H1 (cell line): ENCODE data around the gene ANGPTL8. TPM values are rescaled to one million over a fixed set of nuclear protein-coding genes. Genes with fewer than 3 reads are reported as not detected.
A peak's percentile ranks its signal among the peaks of the same experiment; 100 is the strongest.

Experiments used
- CTCF ChIA-PET: fragments of 300-600 bp; sonication (Branson Sonifier 250); formaldehyde crosslinking; loops from one replicate; lab custom pipeline; 2021; ENCODE audit not compliant: partially characterized antibody; lab: Charles Lee
- POLR2A ChIA-PET: fragments of 300-600 bp; sonication (Branson Sonifier 250); formaldehyde crosslinking; loops from one replicate; lab custom pipeline; 2021; ENCODE audit warnings: inconsistent platforms; ENCODE audit not compliant: partially characterized antibody; lab: Charles Lee
- DNase-seq, 2 experiments: peaks; one replicate each; pipeline versions ENCODE4 v3.0.0 to v3.0.0-alpha.2; 2010 to 2022; ENCODE audit warnings: low spot score in 2 of 2, low read depth in 1 of 2, mixed read lengths in 1 of 2
- FAIRE-seq: peaks from 2 replicates; lab custom pipeline; 2011; peaks lifted over from hg19 to GRCh38; lab: Jason Lieb, UNC
- H2AFZ ChIP-seq: 2 replicates; pipeline ENCODE4 v1.8.1; 2012; ENCODE audit warnings: low read length, inconsistent platforms
- H2AK5ac ChIP-seq: 2 replicates; pipeline ENCODE4 v1.6.1; 2013; ENCODE audit warnings: low read depth, low read length
- H2BK120ac ChIP-seq: replicated peaks from 2 replicates; pipeline ENCODE3; 2013; ENCODE audit warnings: low read depth, low read length, inconsistent platforms
- H2BK12ac ChIP-seq: 2 replicates; pipeline ENCODE4 v1.6.1; 2013; ENCODE audit warnings: low read depth, low read length
- H2BK15ac ChIP-seq: 2 replicates; pipeline ENCODE4 v1.6.1; 2013; ENCODE audit warnings: low read length
- H2BK20ac ChIP-seq: 2 replicates; pipeline ENCODE4 v1.6.1; 2013; ENCODE audit warnings: low read length
- H2BK5ac ChIP-seq: 2 replicates; pipeline ENCODE4 v1.6.1; 2013; ENCODE audit warnings: low read depth, low read length
- H3K14ac ChIP-seq: 2 replicates; pipeline ENCODE4 v1.6.1; 2013; ENCODE audit warnings: inconsistent platforms; ENCODE audit not compliant: insufficient read length
- H3K18ac ChIP-seq: 2 replicates; pipeline ENCODE4 v1.6.1; 2013; ENCODE audit warnings: low read length; ENCODE audit errors: extremely low read depth
- H3K23ac ChIP-seq: 2 replicates; pipeline ENCODE4 v1.6.1; 2013; ENCODE audit warnings: inconsistent platforms; ENCODE audit not compliant: insufficient read length
- H3K23me2 ChIP-seq: 2 replicates; pipeline ENCODE4 v1.6.1; 2013; ENCODE audit warnings: low read depth, low read length
- H3K27ac ChIP-seq: 2 replicates; pipeline ENCODE4 v1.6.1; 2011; ENCODE audit warnings: low read depth, low read length, inconsistent platforms
- H3K27me3 ChIP-seq, 4 experiments: replicated peaks in 1 of 4; 1 replicate in 1 of 4; 2 replicates in 3 of 4; pipeline versions ENCODE4 v1.6.1 to v1.8.1; 2011 to 2013; ENCODE audit warnings: low read length in 3 of 4, mild to moderate bottlenecking in 3 of 4, inconsistent platforms in 2 of 4, mixed read lengths in 2 of 4, moderate library complexity in 1 of 4; ENCODE audit not compliant: control insufficient read depth in 3 of 4, insufficient read depth in 3 of 4; ENCODE audit errors: extremely low read depth in 1 of 4
- H3K36me3 ChIP-seq, 4 experiments: 2 replicates each; pipeline versions ENCODE4 v1.6.1 to v1.8.1; 2011 to 2013; ENCODE audit warnings: mild to moderate bottlenecking in 4 of 4, low read length in 3 of 4, moderate library complexity in 2 of 4, control low read depth in 1 of 4, inconsistent platforms in 1 of 4; ENCODE audit not compliant: insufficient read depth in 4 of 4, control insufficient read depth in 2 of 4
- H3K4ac ChIP-seq: replicated peaks from 2 replicates; pipeline ENCODE3; 2013; ENCODE audit warnings: low read length, low read depth, mixed read lengths, inconsistent platforms; ENCODE audit not compliant: insufficient read length
- H3K4me1 ChIP-seq, 4 experiments: replicated peaks in 1 of 4; 1 replicate in 1 of 4; 2 replicates in 3 of 4; pipeline versions ENCODE4 v1.6.1 to v1.8.1; 2011 to 2013; ENCODE audit warnings: low read length in 3 of 4, inconsistent platforms in 2 of 4, mixed read lengths in 1 of 4; ENCODE audit not compliant: insufficient read depth in 4 of 4, control insufficient read depth in 3 of 4
- H3K4me2 ChIP-seq, 2 experiments: 2 replicates each; pipeline versions ENCODE4 v1.6.1 to v1.8.1; 2011 to 2013; ENCODE audit warnings: low read depth in 2 of 2, low read length in 2 of 2, control low read depth in 1 of 2, inconsistent platforms in 1 of 2, mild to moderate bottlenecking in 1 of 2; ENCODE audit not compliant: insufficient read depth in 1 of 2
- H3K4me3 ChIP-seq, 4 experiments: fragments of 200-600, 300-600 bp in 1 of 4; sonication (generic), shearing (Covaris generic), sonication (Bioruptor Twin) in 1 of 4; 2 replicates each; pipeline versions ENCODE4 v1.5.1 to v1.8.1; 2011 to 2016; ENCODE audit warnings: low read length in 4 of 4, low read depth in 3 of 4, control low read depth in 2 of 4, inconsistent platforms in 2 of 4, mild to moderate bottlenecking in 2 of 4, mixed read lengths in 1 of 4, moderate library complexity in 1 of 4; ENCODE audit not compliant: insufficient read depth in 2 of 4; ENCODE audit errors: extremely low read depth in 1 of 4
- H3K56ac ChIP-seq: replicated peaks from 2 replicates; pipeline ENCODE3; 2013; ENCODE audit warnings: low read depth, mild to moderate bottlenecking, mixed read lengths, low read length, inconsistent platforms; ENCODE audit not compliant: insufficient read length
- H3K79me1 ChIP-seq: 2 replicates; pipeline ENCODE4 v1.6.1; 2013; ENCODE audit warnings: low read depth, low read length, control low read depth
- H3K79me2 ChIP-seq, 2 experiments: 2 replicates each; pipeline versions ENCODE4 v1.6.1 to v1.8.1; 2012 to 2013; ENCODE audit warnings: low read length in 2 of 2, mild to moderate bottlenecking in 2 of 2, inconsistent platforms in 1 of 2; ENCODE audit not compliant: insufficient read depth in 2 of 2, control insufficient read depth in 1 of 2
- H3K9ac ChIP-seq, 4 experiments: replicated peaks in 1 of 4; 1 replicate in 1 of 4; 2 replicates in 3 of 4; pipeline versions ENCODE4 v1.6.1 to v1.8.1; 2011 to 2013; ENCODE audit warnings: low read depth in 3 of 4, low read length in 3 of 4, control low read depth in 2 of 4, mild to moderate bottlenecking in 2 of 4, moderate library complexity in 2 of 4, inconsistent platforms in 1 of 4; ENCODE audit errors: extremely low read depth in 1 of 4
- H3K9me3 ChIP-seq, 2 experiments: 2 replicates each; pipeline versions ENCODE4 v1.6.1 to v1.8.1; 2012 to 2013; ENCODE audit warnings: mild to moderate bottlenecking in 2 of 2, moderate library complexity in 2 of 2, control low read depth in 1 of 2, inconsistent platforms in 1 of 2, low read depth in 1 of 2, low read length in 1 of 2, mixed read lengths in 1 of 2; ENCODE audit not compliant: insufficient read depth in 2 of 2
- H4K20me1 ChIP-seq, 2 experiments: replicated peaks in 1 of 2; 2 replicates each; pipeline versions ENCODE3 to v1.8.1; 2011 to 2013; ENCODE audit warnings: inconsistent platforms in 2 of 2, low read length in 2 of 2, mild to moderate bottlenecking in 1 of 2; ENCODE audit not compliant: insufficient read depth in 2 of 2, control insufficient read depth in 1 of 2
- H4K5ac ChIP-seq: 2 replicates; pipeline ENCODE4 v1.6.1; 2013; ENCODE audit warnings: low read length, low read depth, mixed read lengths, inconsistent platforms; ENCODE audit not compliant: insufficient read length
- H4K8ac ChIP-seq: 2 replicates; pipeline ENCODE4 v1.8.0; 2013; ENCODE audit warnings: mild to moderate bottlenecking, moderate library complexity, low read length, inconsistent platforms; ENCODE audit not compliant: insufficient read depth; ENCODE audit errors: extremely low read depth
- H4K91ac ChIP-seq: replicated peaks from 2 replicates; pipeline ENCODE3; 2013; ENCODE audit warnings: low read length, mixed read lengths, inconsistent platforms; ENCODE audit not compliant: insufficient read length
- CTCF ChIP-seq, 3 experiments: IDR thresholded peaks; 1 replicate in 2 of 3; 2 replicates in 1 of 3; pipeline versions ENCODE4 v1.5.1 to v1.6.1; 2011; ENCODE audit warnings: low read length in 3 of 3, mild to moderate bottlenecking in 3 of 3, inconsistent platforms in 2 of 3, low read depth in 1 of 3, moderate library complexity in 1 of 3; ENCODE audit not compliant: insufficient read depth in 1 of 3; ENCODE audit errors: control extremely low read depth in 1 of 3
- RAD21 ChIP-seq, 2 experiments: IDR thresholded peaks in 1 of 2; conservative IDR thresholded peaks in 1 of 2; 2 replicates each; pipeline ENCODE4 v1.6.1; 2011; ENCODE audit warnings: low read depth in 2 of 2, low read length in 2 of 2, improper control_type of control experiment in 1 of 2, inconsistent platforms in 1 of 2, mild to moderate bottlenecking in 1 of 2, moderate library complexity in 1 of 2
- SP2 ChIP-seq: IDR thresholded peaks from 2 replicates; pipeline ENCODE4 v1.6.1; 2012; ENCODE audit warnings: mild to moderate bottlenecking, low read length, inconsistent platforms
- SP4 ChIP-seq: IDR thresholded peaks from 2 replicates; pipeline ENCODE4 v1.6.1; 2012; ENCODE audit warnings: low read length, inconsistent platforms
- WGBS, 2 experiments: shearing (Covaris generic) in 1 of 2; methylation state at CpG; one replicate each; pipeline versions ENCODE4 v1.1.6 to v1.1.7; 2013 to 2015; ENCODE audit warnings: low lambda C conversion rate in 2 of 2, mixed read lengths in 2 of 2, inconsistent platforms in 1 of 2, low coverage in 1 of 2, missing lambda C conversion rate in 1 of 2; ENCODE audit not compliant: insufficient replicate concordance in 2 of 2, insufficient coverage in 1 of 2, insufficient read length in 1 of 2; ENCODE audit errors: extremely low coverage in 1 of 2, missing lambda C conversion rate in 1 of 2; 5-methylcytosine and 5-hydroxymethylcytosine counted together
- polyA plus RNA-seq, 7 experiments: library from polyadenylated mRNA; depleted of rRNA in 3 of 7; stranded (reverse) in 5 of 7; unstranded in 2 of 7; fragments of >200 nt in 5 of 7; fragments of 200-250 nt in 2 of 7; gene quantifications; 1 replicate in 5 of 7; 2 replicates in 1 of 7; 4 replicates in 1 of 7; pipeline versions ENCODE4 v1.2.1 to v1.2.3, GENCODE V29; 2011 to 2013; ENCODE audit warnings: missing spikeins in 2 of 7, mixed read lengths in 2 of 7
- total RNA-seq: library from RNA; stranded (reverse); fragmentation: NEBNext Ultra II Directional; extraction: Animal tissue kit (Norgen Biotek cat#: 25700); gene quantifications from 2 replicates; pipeline ENCODE4 v1.2.1, GENCODE V29; 2021

Gene ANGPTL8
- total and polyA plus RNA-seq, 2 of the 8 experiments (the other 6 are each of a cell fraction or from before 2014, with no cell fraction given): not detected

- H3K23ac ChIP-seq: no peak overlapping the region
- no peak overlapping the region for H2BK20ac ChIP-seq
- H3K36me3 ChIP-seq: no peaks in the 10 kb centered on the region
- no peaks in the 10 kb centered on the region for H3K23me2 ChIP-seq
- H2BK15ac ChIP-seq: no peak overlapping the region
- no peak overlapping the region for H3K9ac ChIP-seq
- no peak overlapping the region for H2BK120ac ChIP-seq
- no peak overlapping the region for H3K4me2 ChIP-seq
- no peak overlapping the region for H3K4ac ChIP-seq
- H4K5ac ChIP-seq: no peak overlapping the region
- peaks cover 0 to 4% (median 2%) of the 10 kb centered on the region in 4 experiments; a peak in 4 of 7 replicates for H3K4me1 ChIP-seq
- TF ChIP-seq SP4 (no peak), CTCF (IDR thresholded peaks at IDR 0.05; ENCODE audit: control extremely low read depth in 1 of 3, insufficient read depth in 1 of 3, low read depth in 1 of 3, low read length in 3 of 3) (no peak), SP2 (no peak), RAD21 (IDR thresholded peaks at IDR 0.05 in 1 of 2, conservative IDR thresholded peaks at IDR 0.05 in 1 of 2; ENCODE audit: low read depth in 2 of 2, low read length in 2 of 2) (no peak)
- CTCF ChIA-PET: interaction anchor here (0.7 to 1.2 kb wide), 2 partner anchors 36 to 1584 kb away, joined by 3 to 4 read pairs; no protein-coding TSS in a partner anchor
- no peak overlapping the region; the same call in 1 of the 2 replicates for H3K18ac ChIP-seq
- H2BK5ac ChIP-seq: no peak overlapping the region
- no peak overlapping the region for H3K4me3 ChIP-seq
- H4K8ac ChIP-seq: no peak overlapping the region
- H3K79me1 ChIP-seq: no peaks in the 10 kb centered on the region
- no peak overlapping the region for H2AFZ ChIP-seq
- H4K91ac ChIP-seq: no peak overlapping the region
- no peak overlapping the region for H3K56ac ChIP-seq
- no peak overlapping the region for H3K27ac ChIP-seq
- no peaks in the 10 kb centered on the region for H4K20me1 ChIP-seq
- DNase-seq (no peak), FAIRE-seq (no peak)
- peaks cover 0 to 11% of the 10 kb centered on the region in 2 experiments; a peak in 1 of 4 replicates for H3K9me3 ChIP-seq
- H3K14ac ChIP-seq: no peak overlapping the region
- no peaks in the 10 kb centered on the region for H3K79me2 ChIP-seq
- 0 out of 2 replicates have a peak overlapping the region, but pooled peaks have one; percentile 14 for H2BK12ac ChIP-seq
- 87% methylated on average over 4 of the region's 5 CpGs; no CpG with 5 or more reads in 1 of the 2 experiments for WGBS, 2 experiments
- H3K27me3 ChIP-seq: no peaks in the 10 kb centered on the region
- H2AK5ac ChIP-seq: no peak overlapping the region
- POLR2A ChIA-PET: interaction anchor here (0.6 to 1.0 kb wide), 2 partner anchors 52 to 138 kb away, joined by 3 read pairs; no protein-coding TSS in a partner anchor
These were observed 40.3 kb downstream of the ANGPTL8 start for GRCh38 chr19:11279505-11280236.
